ENCODE results near the gene NTPCR.

GRCh38 chr1:232943679-232944252 lies 6.6 kb upstream of the NTPCR start:
- TF ChIP-seq CTCF (IDR thresholded peaks at IDR 0.05; ENCODE audit: insufficient read depth, low read length), result no peak
- TF ChIP-seq POLR2AphosphoS5 (IDR thresholded peaks at IDR 0.05; ENCODE audit: low read depth), result no peak
- no peak for TF ChIP-seq REST (IDR thresholded peaks at IDR 0.05; ENCODE audit: insufficient replicate concordance, low read depth)
- no peak for TF ChIP-seq GABPA (IDR thresholded peaks at IDR 0.05; ENCODE audit: low read depth)

Measured in HL-60 (cell line).